OCI-LY3 (cell line): ENCODE data around the gene KCNN3.

Source experiments
- EZH2phosphoT487 ChIP-seq: fragments of 200-600 bp; shearing (Covaris generic); IDR thresholded peaks from 2 replicates; pipeline ENCODE4 v1.6.1; 2018; ENCODE audit warnings: antibody characterized with exemption, mixed run types, low read depth
- TF ChIP-seq, protein P1 (sequence below): fragments of 200-600, 300-600 bp; sonication (generic); IDR thresholded peaks from 2 replicates; pipeline ENCODE4 v1.5.1; 2014; ENCODE audit warnings: antibody characterized with exemption, low read length, low read depth

DNA sequence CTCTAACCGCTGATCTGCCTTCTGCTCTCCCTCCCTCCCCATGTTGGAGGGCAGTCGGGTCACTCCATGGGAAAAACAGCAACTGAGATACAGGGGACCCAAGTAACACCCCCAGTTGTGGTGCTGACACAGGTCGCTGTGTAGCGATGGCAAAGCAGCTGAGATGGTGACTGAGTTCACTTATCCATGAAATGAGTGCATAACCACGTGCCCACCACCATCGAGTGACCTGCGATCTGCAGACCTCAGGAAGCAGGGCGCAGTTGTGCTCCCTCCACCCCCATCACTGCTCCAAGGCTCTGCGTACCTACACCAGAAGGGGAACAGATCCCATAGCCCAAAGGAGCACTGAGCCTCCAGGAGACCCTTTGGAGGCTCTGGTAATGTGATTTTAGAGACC, 31.1 kb downstream of the KCNN3 start:
- TF ChIP-seq, protein P1, sequence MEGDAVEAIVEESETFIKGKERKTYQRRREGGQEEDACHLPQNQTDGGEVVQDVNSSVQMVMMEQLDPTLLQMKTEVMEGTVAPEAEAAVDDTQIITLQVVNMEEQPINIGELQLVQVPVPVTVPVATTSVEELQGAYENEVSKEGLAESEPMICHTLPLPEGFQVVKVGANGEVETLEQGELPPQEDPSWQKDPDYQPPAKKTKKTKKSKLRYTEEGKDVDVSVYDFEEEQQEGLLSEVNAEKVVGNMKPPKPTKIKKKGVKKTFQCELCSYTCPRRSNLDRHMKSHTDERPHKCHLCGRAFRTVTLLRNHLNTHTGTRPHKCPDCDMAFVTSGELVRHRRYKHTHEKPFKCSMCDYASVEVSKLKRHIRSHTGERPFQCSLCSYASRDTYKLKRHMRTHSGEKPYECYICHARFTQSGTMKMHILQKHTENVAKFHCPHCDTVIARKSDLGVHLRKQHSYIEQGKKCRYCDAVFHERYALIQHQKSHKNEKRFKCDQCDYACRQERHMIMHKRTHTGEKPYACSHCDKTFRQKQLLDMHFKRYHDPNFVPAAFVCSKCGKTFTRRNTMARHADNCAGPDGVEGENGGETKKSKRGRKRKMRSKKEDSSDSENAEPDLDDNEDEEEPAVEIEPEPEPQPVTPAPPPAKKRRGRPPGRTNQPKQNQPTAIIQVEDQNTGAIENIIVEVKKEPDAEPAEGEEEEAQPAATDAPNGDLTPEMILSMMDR = no peak
- TF ChIP-seq EZH2phosphoT487 = no peak
